ENCODE results near the gene MEN1. TPM values are rescaled to one million over a fixed set of nuclear protein-coding genes. Genes with fewer than 3 reads are reported as not detected.

Gene MEN1
- total and polyA plus RNA-seq, 12 donors = 15.3 to 50.6 (median 28.7) TPM

GRCh38 chr11:64770120-64770519 lies 40.2 kb downstream of the MEN1 start:
- no peak overlapping the region for H3K4me3 ChIP-seq
- H3K27ac ChIP-seq = no peak overlapping the region
- peak in 1 of 7 donors; percentile 21 for DNase-seq

GRCh38 chr11:64769283-64769682 lies 41.1 kb downstream of the MEN1 start:
- Histone ChIP-seq H3K27ac (no peak overlapping the region), H3K36me3 (replicated peaks in 1 of 2) (peaks cover 0 to 100% of the 10 kb centered on the region in 2 donors), H3K4me1 (replicated peaks in 1 of 2) (peaks cover 9 to 56% of the 10 kb centered on the region in 2 donors), H3K27me3 (no peaks in the 10 kb centered on the region), H3K9me3 (replicated peaks in 1 of 3) (peaks cover 0 to 4% (median 0%) of the 10 kb centered on the region in 3 donors), H3K4me3 (no peak overlapping the region)
- DNase-seq = peak in 1 of 7 donors; percentile 10
- 82 to 91% (median 86%) methylated on average over 6 of the region's 6 CpGs for WGBS, 4 donors
- intact Hi-C loops (cut with DNase I) = no loop called here
- no peak for TF ChIP-seq POLR2A (IDR thresholded peaks at IDR 0.05)
- no peak for TF ChIP-seq CTCF (IDR thresholded peaks at IDR 0.05)

More at GRCh38 chr11:64770120-64770519, 40.2 kb downstream of the MEN1 start:
- 83 to 90% (median 90%) methylated on average over 8 to 12 of the region's 12 CpGs for WGBS, 4 donors
- H3K27me3 ChIP-seq = no peaks in the 10 kb centered on the region
- peaks cover 0 to 4% (median 0%) of the 10 kb centered on the region in 3 donors for H3K9me3 ChIP-seq (replicated peaks in 1 of 3)
- intact Hi-C loops (cut with DNase I) = no loop called here
- H3K4me1 ChIP-seq (replicated peaks in 1 of 2) = peaks cover 11 to 56% of the 10 kb centered on the region in 2 donors
- no peak for TF ChIP-seq CTCF (IDR thresholded peaks at IDR 0.05)
- TF ChIP-seq POLR2A (IDR thresholded peaks at IDR 0.05) = no peak
- H3K36me3 ChIP-seq (replicated peaks in 1 of 2) = peaks cover 0 to 100% of the 10 kb centered on the region in 2 donors

- Histone ChIP-seq H3K27ac (peak overlapping the region in 2 of 5 donors; percentile 52 to 83), H3K36me3 (replicated peaks in 1 of 2) (peaks cover 0 to 100% of the 10 kb centered on the region in 2 donors), H3K4me3 (no peak overlapping the region), H3K9me3 (replicated peaks in 1 of 3) (peaks cover 0 to 4% (median 0%) of the 10 kb centered on the region in 3 donors), H3K27me3 (no peaks in the 10 kb centered on the region), H3K4me1 (replicated peaks in 1 of 2) (peaks cover 14 to 56% of the 10 kb centered on the region in 2 donors)
- 82 to 94% (median 85%) methylated on average over 6 of the region's 6 CpGs for WGBS, 4 donors
- DNase-seq = peak in 1 of 7 donors; percentile 11
- TF ChIP-seq CTCF (IDR thresholded peaks at IDR 0.05) (no peak), POLR2A (IDR thresholded peaks at IDR 0.05) (no peak)
- intact Hi-C loops (cut with DNase I) = no loop called here
Observed at GRCh38 chr11:64768300-64768694, 42.1 kb downstream of the MEN1 start.

GRCh38 chr11:64767344-64768299 lies 42.7 kb downstream of the MEN1 start:
- no peak overlapping the region for H3K4me3 ChIP-seq
- intact Hi-C loops (cut with DNase I) = no loop called here
- 44 to 62% (median 48%) methylated on average over 11 to 19 of the region's 19 CpGs for WGBS, 4 donors
- DNase-seq = peak; percentile 73 to 92 (median 83)
- H3K27me3 ChIP-seq = no peaks in the 10 kb centered on the region
- peak overlapping the region in 3 of 5 donors; percentile 52 to 83 (median 57) for H3K27ac ChIP-seq
- peaks cover 20 to 56% of the 10 kb centered on the region in 2 donors for H3K4me1 ChIP-seq (replicated peaks in 1 of 2)
- peaks cover 0 to 98% of the 10 kb centered on the region in 2 donors for H3K36me3 ChIP-seq (replicated peaks in 1 of 2)
- peaks cover 0 to 4% (median 0%) of the 10 kb centered on the region in 3 donors for H3K9me3 ChIP-seq (replicated peaks in 1 of 3)
- TF ChIP-seq POLR2A (IDR thresholded peaks at IDR 0.05) = no peak
- TF ChIP-seq CTCF (IDR thresholded peaks at IDR 0.05) = peak; percentile 67 to 80 (median 76)

Data from adrenal gland (tissue), 12 donors.